Anterior cingulate cortex (tissue), 58 donors: ENCODE measurements around the gene PRKACA.
"Not testable (repeated sequence)": the region's sequence is repeated elsewhere in the genome, so short reads cannot be mapped to it uniquely, and the experiment has no call there.

Source experiments
- DNase-seq, 58 donors: peaks; one replicate each; lab custom pipeline; 2025; lab: John Stamatoyannopoulos, UW

Gene PRKACA

DNA sequence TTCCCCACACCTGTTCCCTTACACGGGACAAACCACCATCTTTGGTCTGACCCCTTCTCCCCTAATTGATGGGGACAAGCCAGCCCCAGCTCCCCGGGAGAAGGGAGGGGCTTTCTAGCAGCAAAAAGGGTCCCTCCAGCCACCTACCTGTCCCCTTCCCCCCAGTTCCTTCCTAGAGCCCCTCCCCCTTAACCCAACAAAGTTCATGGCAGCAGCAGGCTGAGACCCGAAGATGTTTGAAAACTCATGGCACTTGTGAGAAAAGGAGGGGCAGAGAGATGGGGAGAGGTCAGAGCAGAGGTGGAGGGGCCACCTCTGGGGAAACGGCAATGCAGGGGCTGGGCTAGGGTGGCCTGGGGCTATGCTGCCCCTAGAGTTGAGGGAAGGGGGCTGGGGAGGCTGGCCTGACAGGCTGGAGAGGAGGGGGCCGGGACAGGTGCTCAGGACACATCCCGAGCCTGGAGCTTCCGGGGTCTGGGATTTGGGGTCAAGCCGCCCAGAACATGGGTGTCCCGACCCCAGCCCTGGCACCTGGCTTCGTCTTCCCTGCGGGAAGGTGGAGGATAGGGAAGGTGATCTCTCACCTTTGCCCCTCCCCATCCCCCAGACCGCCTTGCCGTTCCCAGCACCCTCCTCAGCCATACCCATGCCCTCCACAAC is 31.3 kb upstream of the PRKACA start:
- no peak for DNase-seq

DNA sequence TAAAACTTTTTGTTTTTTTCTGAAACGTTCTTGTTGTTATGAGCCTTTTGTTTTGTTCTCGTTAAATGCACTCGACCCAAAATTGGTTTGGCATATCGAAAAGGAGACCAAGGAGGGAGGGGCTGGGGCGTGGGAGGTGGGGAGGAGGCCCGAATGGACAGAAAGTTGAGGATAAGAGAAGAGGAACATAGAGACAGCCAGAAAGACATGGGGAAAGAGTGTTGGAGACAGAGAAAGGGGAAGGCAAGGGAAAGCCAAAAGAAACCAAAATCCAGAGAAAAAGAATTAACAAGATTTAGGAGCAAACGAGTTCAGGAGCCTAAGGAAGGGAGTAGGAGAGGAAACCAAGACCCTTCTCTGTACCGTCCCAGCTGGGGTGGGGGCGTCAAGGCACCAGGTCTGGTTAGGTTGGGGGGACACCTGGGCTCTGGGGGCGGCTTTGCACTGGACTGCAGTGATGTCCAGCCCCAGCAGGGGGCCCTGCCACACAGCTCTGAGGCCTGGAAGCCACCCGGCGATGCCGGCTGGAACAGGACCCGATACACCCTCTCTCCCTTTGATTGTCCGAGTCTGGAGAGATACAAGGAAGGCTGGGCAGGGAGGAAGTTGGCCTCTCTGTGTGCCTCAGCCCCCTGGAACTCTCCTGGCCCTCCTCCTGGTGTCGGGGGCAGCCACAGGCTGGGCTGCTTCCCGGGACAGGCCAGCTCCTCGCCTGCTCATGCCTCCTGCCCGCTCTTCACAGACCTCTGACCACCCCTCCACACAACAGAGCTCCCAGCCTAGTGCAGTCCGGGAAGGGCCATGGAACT is 30.4 kb upstream of the PRKACA start:
- peak in 54 of 58 donors; percentile 20 to 74 (median 56) for DNase-seq

DNA sequence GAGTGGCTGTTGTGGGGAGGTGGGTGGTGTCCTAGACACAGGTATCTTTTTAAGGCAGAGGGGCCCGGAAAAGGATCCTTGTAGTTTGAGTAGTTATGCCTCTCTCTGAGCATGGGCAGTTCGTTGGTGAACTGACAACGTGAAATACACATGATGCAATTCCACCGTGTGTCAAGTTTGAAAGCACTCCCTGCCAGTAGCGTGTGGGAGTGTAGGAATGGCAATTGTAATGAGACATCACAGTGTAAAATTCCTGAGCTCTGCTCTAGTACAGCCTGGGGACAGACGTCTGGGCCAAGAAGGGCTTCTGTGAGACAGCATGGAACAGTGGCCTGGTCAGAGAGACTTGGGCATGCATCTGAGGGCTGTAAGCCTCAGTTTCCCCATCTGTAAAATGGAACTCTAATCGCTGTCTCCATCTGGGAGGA is 29.2 kb upstream of the PRKACA start:
- peak in 11 of 58 donors; percentile 11 to 52 (median 18) for DNase-seq

DNA sequence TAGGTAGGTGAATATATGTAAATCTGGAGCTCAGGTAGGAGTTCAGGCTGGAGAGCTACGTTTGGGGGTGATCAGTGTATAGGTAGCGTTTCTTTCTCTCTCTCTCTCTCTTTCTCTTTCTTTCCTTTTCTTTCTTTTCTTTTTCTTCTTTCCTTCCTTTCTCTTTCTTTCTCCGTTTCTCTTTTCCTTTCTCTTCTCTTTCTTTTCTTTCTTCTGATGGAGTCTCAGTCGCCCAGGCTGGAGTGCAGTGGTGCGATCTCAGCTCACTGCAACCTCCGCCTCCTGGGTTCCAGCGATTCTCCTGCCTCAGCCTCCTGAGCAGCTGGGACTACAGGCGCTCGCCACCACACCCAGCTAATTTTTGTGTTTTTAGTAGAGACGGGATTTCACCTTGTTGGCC is 28.6 kb upstream of the PRKACA start:
- not testable (repeated sequence) for DNase-seq

DNA sequence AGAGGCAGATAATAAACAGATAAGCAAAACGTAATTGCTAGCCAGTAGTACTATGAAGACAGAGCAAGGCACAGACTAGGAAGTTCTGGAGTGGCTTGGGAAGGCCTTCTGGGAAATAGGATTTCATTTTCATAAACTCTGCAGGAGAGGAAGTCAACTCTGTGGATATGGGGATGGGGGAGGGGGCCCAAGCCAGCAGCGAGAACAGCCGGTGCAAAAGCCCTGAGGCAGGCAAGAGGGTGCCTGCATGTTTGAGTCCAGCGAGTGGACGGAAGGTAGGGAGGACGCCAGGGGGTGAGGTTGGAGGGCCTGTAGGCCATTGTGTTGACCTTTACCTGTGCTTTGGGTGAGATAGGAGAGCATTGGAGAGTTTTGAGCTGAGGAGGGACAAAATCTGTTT is 27.8 kb upstream of the PRKACA start:
- DNase-seq: no peak

DNA sequence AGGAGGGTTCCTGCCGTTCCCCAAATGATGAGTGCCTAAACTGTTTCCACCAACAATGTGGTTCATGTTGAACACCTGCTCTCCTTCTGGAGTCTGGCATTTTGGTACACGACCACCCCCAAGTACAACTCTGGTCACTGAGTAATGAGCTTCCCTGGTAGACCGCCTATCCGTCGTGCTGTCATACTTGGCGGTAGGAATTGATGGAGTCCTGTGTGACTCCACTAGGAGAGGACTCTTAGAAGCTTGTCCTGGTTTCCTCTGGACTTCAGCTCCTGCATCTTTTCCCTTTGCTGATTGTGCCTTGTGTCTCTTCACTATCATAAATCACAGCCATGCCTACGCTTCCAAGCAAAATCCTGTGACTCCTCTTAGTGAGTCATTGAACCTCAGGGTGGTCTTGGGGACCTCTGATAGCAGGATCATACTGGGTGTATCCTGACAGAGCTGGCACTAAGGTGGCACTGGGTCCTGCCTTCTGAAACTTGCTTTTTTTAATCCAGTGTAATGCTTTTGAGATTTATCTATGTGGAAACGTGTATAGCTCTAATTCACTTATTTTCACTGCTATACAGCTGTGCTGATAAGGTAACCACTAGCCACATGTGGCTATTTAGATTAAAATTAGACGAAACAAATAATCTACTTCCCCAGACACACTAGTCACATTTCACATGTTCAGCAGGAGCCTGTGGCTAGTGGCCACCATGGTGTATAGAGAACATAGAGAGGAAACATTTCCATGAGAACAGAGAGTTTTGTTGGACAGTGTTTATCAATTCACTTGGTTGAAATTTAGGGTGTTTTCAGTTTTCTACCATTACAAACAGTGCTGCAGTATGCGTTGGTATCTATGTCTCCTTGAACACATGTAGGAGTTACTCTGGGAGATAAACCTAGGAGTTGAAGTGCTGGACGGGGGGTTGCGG is 25.0 kb upstream of the PRKACA start:
- DNase-seq: no peak

DNA sequence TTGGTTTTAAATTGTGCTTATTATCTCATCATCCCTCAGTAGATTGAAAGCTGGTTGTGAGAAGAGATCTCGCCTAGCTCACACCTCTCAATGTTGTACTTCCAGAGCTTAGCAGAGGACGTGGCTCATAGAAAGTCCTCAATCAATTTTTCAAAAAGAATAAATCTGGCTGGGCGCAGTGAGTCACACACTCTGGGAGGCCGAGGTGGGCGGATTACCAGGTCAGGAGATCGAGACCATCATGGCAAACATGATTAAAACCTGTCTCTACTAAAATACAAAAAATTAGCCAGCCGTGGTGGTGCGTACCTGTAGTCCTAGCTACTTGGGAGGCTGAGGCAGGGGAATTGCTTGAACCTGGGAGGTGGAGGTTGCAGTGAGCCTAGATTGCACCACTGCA is 23.5 kb upstream of the PRKACA start:
- DNase-seq: no peak

DNA sequence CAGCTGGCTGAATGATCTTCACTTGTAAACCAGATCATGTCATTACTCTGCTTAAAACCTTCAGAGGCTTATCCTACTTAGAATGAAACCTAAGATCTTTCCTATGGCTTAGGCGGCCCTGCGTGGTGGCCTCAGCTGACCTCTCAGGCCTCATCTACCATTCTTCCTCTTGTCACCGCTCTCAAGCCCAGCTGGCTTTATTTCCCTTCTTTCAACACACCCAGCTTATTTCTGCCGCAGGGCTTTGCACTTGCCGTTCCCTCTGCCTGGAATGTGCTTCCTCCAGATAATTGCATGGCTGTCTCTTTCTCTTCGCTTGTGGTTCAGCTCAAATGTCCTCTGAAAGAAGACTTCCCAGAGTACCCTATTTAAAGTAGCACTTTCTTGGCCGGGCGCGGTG is 22.4 kb upstream of the PRKACA start:
- DNase-seq: no peak

DNA sequence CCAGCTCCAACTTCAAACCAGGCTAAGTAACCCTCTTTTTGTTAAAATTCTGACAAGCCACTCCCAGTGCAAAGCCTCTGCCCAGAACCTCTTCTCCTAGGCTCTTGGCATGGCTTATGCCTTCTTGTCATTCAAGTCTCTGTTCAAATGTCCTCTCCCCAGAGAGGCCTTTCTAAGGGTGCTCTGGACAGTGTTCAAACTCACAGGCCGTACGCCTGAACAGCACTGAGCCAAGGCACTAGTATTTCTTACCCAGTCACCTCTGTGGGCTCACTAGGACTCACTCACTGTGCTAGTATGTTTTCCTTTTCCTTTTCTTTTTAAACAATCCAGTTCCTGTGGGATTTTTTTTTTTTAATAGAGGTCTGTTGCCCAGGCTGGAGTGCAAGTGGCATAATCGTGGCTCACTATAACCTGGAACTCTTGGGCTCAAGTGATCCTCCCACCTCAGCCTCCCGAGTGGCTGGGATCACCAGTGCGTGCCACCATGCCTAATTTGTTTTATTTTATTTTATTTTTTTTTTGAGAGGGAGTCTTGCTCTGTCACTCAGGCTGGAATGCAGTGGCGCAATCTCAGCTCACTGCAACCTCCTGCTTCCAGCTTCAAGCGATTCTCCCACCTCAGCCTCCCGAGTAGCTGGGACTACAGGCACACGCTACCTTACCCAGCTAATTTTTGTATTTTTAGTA is 21.2 kb upstream of the PRKACA start:
- peak in 21 of 58 donors; percentile 12 to 76 (median 30) for DNase-seq

DNA sequence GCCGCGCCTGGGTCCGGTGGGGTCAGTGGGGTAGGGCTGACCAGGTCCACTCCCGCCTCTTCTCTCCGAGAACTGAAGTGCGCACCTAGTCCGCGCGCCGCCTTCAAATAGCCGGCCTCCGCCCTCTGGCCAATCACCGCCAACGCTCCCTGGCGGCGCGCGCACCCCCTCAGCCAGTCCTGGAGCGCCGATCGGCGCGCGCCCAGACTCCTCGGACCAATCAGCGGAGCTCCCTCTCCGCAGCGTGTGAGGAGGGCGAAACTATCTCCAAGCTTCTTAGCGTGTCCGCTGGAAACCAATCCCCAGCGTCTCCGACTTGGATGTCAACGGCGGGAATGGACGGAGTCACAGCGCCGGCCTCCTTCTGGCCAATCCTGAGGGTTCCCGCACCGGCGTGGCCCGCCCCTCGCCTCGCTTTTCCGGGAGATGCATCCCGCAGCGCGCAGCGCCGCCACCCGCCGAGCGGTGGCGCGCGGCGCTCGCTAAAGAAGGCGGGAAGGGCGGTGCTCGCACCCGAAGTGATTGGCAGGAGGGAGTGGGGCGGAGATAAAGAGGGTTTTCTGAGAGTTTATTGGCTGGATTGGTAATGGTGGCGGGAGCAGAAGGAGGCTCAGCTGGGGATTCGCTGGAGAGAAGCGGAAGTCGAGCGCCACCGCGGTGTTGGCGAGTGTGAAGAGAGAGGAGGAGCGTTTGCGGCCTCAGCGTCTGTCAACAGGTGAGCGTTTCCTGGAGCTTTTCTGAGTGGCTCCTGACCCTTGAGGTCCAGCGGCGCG is 19.1 kb upstream of the PRKACA start, which contains the start of gene ASF1B:
Gene ASF1B (minus strand): TSS at position 81 of the 773 bp plus-strand sequence. CDS start 133 bp downstream, outside the sequence.
- DNase-seq: peak; percentile 92 to 100 (median 99)

DNA sequence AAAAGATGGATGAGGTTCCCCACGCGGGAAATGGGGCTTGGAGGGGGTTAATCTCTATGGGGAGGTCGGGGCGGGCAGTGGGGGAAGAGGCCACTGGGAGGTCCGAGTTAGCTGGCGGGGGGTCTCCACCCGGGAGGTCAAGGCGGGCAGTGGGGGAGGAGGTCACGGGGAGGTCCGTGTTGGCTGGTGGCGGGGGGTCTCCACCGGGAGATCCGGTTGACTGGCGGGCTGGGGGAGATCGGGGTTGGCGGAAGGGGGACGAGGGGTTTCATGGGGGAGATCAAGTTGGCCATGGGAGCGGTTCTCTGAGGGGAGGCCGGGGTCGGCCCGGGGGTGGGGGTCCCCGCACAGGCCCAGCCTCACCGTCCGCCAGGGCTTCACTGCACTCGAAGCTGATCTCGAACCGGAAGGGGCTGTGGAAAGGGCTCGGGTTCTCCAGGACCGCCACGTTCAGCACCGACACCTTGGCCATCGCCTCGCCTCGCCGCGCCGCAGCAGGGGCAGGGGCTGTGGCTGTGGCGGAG is 18.5 kb upstream of the PRKACA start:
- DNase-seq: no peak

DNA sequence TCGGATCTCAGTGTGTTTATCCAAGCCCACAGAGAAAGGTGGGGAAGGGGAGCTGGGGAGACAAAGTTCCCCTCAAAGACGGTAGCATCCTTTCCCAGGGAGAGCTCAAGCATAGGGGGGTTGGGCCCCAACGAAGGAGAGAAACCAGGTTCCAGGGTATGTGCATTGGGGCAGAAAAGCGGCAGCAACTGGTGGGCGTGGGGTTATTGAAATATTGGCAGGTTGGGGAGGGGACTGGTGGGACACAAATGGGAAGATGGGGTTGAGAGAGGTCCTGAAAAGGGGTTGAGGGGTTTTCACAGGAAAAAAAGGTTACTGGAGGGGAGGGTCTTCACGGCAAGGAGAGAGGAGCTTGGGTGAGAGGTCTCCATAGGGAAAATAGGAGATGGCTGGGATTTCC is 17.8 kb upstream of the PRKACA start:
- no peak for DNase-seq

DNA sequence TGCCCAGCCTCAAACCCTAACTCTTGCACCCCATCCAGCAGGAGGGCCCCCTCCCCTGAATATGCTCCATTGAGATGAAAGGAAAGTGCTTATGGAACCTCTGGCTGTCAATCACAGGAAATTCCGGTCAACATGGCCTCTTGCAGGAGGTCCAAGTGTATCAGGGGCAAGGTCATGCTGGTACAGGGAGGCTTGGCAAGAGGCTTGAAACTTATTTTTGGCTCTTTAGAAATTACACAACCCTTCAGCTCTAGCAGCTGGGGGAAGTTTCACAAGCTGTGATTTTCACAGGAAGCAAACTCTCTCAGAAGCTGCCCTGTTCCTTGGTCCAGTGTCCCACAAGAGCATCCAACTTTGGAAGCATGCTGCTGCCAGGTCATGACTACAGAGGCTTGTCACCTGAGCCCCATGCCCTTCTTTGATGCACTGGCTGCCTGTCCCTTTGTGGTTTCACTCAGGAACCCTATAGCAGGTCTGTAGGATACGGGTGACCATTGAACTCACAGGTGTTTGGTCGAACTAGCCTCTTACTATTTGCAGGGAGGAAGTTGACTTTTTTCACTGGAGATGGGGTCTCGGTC is 10.5 kb upstream of the PRKACA start:
- DNase-seq: peak in 2 of 58 donors; percentile 14 to 21

DNA sequence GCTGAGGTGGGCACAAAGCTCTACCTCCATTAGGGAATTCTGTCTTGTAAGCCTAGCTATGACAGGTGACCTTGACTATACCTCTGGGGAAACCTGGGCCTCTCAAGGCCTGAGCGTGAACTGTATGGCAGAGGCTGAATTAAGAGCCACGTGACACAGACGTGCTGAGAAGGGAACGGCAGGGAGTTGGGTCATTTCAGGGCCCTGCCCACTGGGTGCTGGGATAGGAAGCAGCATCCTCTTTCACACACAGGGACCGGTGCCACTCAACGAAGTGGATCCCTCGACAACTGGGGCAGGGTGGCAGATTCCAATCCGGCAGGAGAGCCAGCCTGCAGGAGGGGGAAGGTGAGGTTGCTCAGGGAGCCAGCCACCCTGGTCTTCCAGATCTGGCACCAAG is 9.6 kb upstream of the PRKACA start:
- DNase-seq: no peak

DNA sequence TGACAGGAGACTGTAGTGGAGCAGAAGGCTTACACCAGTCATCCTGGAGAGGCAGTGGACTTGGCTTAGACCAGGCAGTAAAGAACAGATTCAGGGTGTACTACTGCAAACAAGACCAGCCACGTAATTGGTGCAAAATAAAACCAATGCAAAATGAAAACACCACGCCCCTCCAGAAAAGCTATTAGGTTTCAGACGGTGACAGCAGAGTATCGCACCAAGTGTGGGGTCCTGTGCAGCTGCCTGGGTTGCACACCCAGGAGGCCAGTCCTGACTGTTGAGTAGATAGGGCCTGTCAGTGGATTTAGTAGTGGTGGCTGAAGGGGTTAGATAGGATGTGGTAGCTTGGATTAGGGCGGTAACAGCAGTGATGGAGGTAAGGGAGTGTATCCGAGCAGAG is 5.4 kb upstream of the PRKACA start:
- DNase-seq: no peak

DNA sequence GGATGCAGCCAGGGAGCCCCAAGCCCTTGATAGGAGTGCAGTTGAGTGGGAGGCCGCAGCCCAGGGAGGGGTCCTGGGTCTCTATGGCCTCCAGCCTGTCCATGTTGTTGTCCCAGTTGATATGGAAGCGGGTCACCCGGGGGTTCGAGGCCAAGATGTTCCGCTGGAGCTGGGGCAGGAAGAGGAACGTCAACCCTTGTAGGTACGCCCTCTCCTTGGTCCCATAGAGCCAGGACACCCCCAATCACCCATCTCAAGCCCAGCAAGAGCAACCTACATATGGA is 2.9 kb upstream of the PRKACA start:
- no peak for DNase-seq

DNA sequence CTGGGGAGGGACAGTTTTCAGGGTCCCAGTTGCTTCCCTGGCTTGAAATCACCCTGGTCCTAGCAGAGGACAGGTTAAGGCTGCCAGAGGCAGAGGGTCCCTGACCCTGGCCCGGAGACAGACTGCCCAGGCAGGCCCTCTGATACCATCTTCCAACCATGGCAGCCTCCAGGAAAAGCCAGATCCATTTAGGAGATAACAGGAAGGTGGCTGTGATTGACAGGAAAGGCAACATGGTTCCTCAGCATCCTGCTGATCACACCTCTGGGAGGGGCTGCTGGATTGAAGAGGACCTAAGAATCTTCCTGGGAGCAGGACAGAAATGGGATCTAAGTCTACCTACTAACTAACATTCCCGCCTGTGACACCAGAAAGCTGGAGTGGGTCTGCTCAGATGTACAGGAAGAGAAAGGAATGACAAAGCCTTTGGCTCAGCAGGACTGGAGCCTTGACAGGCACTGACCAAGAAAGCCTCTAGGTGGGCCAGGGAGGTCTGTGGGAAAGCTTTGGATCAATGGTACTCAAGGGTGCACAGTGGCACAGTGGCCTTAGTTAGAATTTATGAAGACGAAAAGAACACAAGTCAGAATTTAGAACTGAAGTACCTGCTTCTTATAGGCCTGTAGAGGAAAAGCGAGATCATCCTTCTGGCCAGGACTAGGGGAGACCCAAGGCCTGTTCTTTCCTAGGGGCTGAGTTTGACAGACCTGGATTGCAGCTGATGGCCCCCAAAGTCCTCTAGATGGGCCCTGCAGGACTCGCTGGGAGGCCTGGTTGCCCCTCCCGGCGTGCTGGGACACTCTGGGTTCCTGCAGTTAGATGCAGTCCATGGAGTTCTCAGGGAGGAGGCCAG is 2.3 kb upstream of the PRKACA start:
- no peak for DNase-seq

DNA sequence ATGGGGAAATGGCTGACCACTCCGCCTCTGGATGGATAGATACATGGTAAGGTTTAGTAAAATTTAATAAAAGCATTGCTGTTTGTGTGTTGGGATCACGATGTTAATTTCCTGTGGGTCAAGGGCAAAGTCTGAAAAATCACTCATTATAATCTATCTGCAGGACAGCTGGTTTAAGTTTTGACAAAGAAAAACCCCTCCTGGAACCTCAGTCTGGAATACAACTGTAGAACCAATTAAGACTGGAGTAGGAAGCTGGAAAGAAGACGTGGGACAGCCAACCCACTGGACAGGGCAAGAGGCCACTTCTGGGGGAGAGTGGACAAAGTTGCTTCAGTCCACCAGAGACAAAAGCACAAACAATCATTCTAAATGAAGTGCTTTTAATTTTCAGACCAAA is 1.6 kb upstream of the PRKACA start:
- DNase-seq: no peak
